ENCODE results near the gene TUBGCP6.

- TF ChIP-seq POLR2A (IDR thresholded peaks at IDR 0.05) (no peak), CTCF (IDR thresholded peaks at IDR 0.05) (no peak), POLR2AphosphoS5 (IDR thresholded peaks at IDR 0.05) (no peak)
Observed at GRCh38 chr22:50280708-50281383, 36.0 kb upstream of the TUBGCP6 start.

Data from stomach (tissue), 4 donors.